Hematopoietic multipotent progenitor cell treated with erythropoietin and hydrocortisone succinate and interleukin-3 and kit ligand, for 8 days (in vitro differentiated cells): ENCODE data around the gene ATF5.

ENCODE experiments used
- DNase-seq: peaks from one replicate; pipeline ENCODE4 v3.0.0-alpha.2; 2015

The ATF5 gene, protein sequence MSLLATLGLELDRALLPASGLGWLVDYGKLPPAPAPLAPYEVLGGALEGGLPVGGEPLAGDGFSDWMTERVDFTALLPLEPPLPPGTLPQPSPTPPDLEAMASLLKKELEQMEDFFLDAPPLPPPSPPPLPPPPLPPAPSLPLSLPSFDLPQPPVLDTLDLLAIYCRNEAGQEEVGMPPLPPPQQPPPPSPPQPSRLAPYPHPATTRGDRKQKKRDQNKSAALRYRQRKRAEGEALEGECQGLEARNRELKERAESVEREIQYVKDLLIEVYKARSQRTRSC

DNA sequence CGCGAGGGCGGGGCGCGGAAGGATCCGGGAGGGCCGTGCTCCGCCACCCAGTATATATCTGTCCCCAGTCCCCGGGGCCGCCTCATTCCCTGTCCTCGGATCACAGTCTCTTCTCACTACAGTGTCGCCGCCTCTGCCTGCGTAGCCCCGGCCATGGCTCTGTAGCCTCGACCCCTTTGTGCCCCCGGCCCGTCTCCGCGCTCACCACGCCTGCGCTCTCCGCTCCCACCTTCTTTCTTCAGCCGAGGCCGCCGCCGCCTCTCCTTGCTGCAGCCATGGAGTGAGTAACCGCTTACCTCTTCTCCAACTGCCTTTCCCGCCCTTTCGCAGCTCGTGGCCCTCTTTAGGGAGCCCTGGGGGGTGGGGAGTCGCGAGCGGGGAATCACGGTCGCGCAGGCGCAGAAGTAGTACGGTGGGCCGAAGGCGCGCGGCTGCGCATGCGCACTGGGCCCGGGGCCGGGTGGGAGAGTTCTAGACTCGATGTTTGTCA, at the start of gene ATF5, which contains the start of gene NUP62:
ATF5 (plus strand) TSS at position 85 of the 490 bp plus-strand sequence. CDS start 1,646 bp downstream, outside the sequence.
NUP62 (minus strand) TSS at position 384 of the 490 bp plus-strand sequence. CDS start 19,697 bp downstream, outside the sequence.
- DNase-seq: peak; percentile 95

DNA sequence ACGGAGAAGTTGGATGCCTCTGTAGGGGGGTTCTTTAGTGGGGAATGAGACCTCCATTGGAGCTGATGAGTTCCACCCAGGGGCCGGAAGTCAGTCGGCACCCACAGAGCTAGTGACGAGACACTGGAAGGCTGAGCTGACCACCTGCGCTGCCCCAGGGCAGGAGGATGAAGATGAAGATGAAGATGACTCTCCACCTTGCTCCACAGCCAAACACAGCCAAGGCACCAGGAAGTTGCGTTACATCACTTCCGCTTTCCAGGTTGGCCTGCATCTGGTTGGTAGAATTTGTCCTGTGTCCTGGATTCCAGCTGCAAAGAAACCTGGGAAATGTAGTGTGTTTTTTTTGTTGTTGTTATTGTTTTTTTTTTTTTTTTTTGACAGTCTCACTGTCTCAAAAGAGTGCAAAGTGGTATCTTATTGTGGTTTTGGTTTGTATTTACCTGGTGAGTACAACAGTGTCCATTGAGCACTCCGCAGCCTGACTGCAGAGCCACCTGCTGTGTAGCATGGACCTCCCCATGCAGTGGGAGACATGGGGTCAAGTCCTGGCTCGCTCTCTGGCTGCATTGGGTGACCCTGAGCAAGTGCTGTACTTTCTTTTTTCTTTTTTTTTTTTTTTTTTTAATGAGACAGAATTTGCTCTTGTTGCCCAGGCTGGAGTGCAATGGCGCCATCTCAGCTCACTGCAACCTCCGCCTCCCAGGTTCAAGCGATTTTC, 49.6 kb upstream of the ATF5 start:
- DNase-seq: peak; percentile 63

DNA sequence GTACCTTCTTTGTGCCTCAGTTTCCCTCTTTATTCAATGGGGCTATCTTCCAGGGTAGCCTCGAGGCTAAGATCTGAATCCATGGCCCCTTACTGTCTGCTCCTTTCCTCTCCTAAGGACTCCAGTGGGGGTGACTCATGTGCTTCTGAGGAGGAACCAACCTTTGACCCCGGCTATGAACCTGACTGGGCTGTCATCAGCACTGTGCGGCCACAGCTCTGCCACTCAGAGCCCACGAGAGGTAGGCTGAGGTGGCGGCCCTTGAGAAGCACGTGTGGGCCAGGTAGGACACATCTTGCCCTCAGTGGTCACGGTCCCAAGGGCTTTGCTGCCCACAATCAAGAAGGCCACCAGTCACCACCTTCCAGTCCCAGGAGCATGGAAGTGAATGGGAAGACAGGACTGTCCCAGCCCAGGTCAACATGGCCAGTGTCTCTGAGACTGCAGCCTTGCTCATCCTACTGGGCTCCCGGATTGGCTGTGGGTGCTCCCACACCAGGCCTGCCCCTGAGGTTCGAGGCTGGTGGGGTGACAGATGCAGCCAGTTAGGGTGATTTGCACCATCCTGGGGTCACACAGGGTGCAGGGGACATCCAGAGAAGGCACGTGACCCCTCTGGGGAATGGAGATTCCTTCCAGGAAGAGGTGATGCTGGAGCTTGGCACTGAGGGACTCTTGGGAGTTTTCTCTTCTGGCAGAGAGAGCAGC, 48.7 kb upstream of the ATF5 start:
- no peak for DNase-seq

DNA sequence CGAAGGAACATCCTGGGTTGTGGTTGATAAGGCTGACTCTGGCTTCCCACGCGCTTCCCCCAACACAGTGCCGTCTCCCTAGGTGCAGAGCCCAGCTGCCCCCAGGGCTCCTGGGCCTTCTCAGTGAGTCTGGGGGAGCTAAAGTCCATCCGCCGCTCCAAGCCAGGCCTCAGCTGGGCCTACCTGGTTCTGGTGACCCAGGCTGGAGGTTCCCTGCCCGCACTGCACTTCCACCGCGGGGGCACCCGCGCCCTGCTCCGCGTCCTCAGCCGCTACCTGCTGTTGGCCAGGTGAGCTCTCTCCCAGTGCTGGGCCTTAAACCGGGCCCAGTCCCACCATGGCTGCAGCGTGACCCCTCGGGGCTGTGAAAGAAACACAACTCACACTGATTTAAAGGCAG, 47.8 kb upstream of the ATF5 start:
- no peak for DNase-seq

DNA sequence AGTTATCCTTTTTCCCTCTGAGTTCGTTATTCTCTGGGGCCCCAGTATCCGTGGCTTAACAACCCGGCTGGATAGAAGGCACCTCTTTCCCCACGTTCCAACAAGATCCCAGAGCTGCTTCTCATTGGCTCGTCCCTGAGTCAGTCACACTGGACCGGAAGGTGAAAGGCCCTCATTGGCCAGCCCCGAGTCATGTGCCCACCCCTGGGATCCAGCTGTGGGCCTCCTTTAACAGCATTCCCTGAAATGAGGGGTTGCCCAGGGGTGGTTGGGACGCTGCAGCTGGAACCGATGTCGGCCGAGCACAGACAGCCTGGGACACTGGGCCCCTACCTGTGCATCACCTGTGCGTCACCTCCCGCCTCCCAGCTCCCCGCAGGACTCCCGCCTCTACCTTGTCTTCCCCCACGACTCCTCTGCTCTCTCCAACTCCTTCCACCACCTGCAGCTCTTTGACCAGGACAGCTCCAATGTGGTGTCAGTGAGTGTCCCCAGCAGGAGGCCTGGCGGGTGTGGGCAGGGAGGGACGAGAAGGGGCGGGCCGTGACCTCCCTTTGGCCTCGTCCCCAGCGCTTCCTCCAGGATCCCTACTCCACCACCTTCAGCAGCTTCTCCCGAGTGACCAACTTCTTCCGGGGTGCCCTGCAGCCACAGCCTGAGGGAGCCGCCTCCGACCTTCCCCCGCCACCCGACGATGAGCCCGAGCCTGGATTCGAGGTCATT, 47.2 kb upstream of the ATF5 start:
- no peak for DNase-seq

- no peak for DNase-seq
These were observed 46.4 kb upstream of the ATF5 start for GRCh38 chr19:49882643-49883042.

- no peak for DNase-seq
These were observed 45.9 kb upstream of the ATF5 start for GRCh38 chr19:49883094-49883493.

DNA sequence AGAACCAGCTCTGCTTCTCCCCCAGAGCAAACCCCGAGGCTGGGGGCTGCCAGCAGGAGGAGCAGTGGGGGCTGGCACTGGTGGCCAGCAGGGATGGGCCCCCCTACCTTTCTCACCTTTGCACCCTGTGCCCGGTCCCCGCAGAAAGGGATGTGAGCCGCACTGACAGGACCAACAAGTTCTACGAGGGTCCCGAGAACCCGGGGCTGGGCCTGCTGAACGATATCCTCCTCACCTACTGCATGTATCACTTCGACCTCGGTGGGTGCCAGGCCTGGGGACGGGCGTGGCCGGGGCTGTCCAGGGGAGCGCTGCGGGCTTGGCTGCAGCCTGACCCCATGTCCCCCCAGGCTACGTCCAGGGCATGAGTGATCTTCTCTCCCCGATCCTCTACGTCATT, 44.9 kb upstream of the ATF5 start:
- no peak for DNase-seq

- no peak for DNase-seq
These were observed 44.2 kb upstream of the ATF5 start for GRCh38 chr19:49884760-49885159.

GRCh38 chr19:49887037-49887664, 41.9 kb upstream of the ATF5 start:
- no peak for DNase-seq

DNA sequence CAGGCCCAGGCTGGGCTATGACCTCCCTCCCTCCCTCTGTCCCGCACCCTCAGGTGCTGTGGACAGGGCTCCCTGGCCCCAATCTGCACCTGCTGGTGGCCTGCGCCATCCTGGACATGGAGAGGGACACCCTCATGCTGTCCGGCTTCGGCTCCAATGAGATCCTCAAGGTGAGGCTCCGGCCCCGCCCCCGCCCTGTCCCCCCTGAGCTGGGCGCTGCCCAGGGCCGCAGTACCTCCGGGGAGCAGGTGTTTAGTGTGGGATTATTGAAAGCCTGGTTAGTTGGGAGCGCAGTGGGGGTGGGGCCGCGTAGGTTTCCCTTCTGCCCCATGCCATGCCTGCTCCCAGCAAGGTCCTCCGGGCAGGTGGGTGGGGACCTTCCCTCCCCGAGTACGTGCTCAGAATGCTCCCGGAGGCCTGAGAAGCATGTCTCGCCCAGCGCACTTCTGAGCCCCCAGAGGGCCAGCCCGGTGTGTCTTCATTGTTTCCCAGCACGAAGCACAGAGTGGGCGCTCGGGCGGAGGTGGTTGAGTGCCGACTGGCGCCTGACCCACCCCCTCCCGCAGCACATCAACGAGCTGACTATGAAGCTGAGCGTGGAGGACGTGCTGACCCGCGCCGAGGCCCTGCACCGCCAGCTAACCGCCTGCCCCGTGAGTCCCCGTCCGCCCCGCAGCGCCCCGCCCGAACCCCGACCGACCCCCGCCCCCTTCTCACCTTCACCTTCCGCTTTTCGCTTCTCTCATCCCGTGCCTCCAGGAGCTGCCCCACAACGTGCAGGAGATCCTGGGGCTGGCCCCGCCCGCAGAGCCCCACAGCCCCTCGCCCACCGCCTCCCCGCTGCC, 41.1 kb upstream of the ATF5 start:
- no peak for DNase-seq

DNA sequence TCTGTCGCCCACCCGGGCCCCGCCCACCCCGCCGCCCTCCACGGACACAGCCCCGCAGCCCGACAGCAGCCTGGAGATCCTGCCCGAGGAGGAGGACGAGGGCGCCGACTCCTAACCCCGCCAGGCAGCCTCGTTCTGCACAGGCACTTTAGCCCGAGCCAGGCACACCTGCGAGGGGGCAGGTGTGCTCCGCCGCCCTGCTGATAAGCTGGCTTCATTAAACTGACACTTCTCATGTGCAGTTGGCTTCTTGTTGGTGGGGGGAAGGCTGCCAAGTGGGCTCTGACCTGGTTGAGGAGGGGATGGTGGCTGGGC, 40.5 kb upstream of the ATF5 start:
- no peak for DNase-seq

GRCh38 chr19:49889038-49889686, 39.8 kb upstream of the ATF5 start:
- no peak for DNase-seq

- peak; percentile 85 for DNase-seq
These were observed 39.2 kb upstream of the ATF5 start for GRCh38 chr19:49889687-49890348.

- DNase-seq: no peak
These were observed 38.4 kb upstream of the ATF5 start for GRCh38 chr19:49890349-49891311.

DNA sequence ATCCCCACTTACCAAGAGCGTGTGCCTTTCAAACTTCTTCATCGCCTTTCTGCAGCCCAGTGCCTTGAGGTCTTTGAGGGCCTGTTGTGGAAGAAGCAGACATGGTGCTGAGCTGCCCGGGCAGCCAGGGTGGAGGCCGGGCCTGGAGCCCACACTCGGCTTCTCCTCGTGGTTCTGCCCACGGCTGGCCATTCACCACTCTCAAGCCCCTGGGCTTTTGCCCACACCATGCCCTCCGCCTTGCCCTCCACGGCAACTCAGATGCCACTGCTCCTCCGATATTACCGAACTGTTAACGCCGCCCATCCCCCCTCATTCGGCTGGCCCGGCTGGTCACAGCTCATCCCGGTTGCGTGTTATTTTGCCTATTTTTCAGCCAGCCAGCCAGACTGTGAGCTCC, 37.6 kb upstream of the ATF5 start:
- DNase-seq: no peak

GRCh38 chr19:49892716-49893115, 36.3 kb upstream of the ATF5 start:
- no peak for DNase-seq

- no peak for DNase-seq
These were observed 34.9 kb upstream of the ATF5 start for GRCh38 chr19:49894011-49894664.
